ENCODE data around the gene PCYOX1L.
"Not testable (repeated sequence)": the region's sequence is repeated elsewhere in the genome, so short reads cannot be mapped to it uniquely, and the experiment has no call there.

PCYOX1L gene

DNA sequence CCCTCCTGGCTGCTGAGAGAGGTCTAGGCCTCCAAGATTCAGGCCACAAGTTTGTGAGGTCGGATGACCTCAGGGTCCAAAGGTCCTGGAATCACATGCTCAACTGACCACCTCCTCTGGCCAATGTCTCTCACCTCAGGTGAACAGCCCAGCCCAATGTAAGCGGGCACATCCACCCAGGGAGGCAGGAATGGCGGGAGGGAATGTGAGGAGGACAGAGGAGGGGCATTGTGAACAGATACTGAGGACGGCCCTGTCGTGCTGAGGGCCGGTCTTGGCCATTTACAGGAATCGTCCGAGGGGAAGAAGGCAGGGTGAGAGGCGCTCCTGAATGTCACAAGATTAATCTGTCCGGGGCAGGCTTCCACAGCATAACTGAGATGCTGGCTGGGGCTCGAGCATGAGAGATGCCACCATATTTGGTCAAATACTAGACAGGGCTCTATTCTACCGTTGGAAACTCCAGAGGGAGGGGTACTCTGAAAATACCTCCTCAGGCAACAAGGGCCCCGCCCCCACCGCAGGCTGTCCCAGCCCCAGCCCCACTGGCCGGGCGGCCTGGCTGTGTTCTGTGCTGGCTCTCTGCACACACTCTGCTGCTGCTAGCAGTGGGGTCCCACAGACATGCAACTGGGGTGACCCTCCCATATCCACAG is 22.7 kb downstream of the PCYOX1L start:
- no peak overlapping the region for H3K4me3 ChIP-seq (ENCODE audit: low read length)
- TF ChIP-seq ZNF274 (IDR thresholded peaks at IDR 0.05; ENCODE audit: low read depth, low read length) = no peak

GRCh38 chr5:149381261-149381985 is 23.6 kb downstream of the PCYOX1L start:
- H3K4me3 ChIP-seq (ENCODE audit: low read length) = no peak overlapping the region
- no peak for TF ChIP-seq ZNF274 (IDR thresholded peaks at IDR 0.05; ENCODE audit: low read depth, low read length)

DNA sequence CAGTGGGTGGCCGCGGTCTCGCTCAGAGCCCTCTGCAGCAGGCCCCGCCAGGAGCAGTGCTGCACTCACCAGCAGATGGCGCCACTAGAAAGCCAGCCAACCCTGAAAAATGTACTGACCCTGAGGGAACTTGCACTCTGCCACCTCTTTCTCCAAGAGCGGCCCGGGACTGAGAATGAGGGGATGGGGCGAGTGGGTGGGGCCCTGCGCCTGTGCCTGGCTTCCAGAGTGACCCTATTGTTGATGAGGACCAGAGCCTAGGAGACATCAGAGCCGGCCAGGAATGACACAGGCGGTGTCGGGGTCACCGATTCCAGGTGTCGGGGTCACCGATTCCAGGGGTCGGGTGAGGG is 24.1 kb downstream of the PCYOX1L start:
- no peak for TF ChIP-seq ZNF274 (IDR thresholded peaks at IDR 0.05; ENCODE audit: low read depth, low read length)
- no peak overlapping the region for H3K4me3 ChIP-seq (ENCODE audit: low read length)

GRCh38 chr5:149382517-149383220 is 24.8 kb downstream of the PCYOX1L start:
- H3K4me3 ChIP-seq (ENCODE audit: low read length) = no peak overlapping the region
- TF ChIP-seq ZNF274 (IDR thresholded peaks at IDR 0.05; ENCODE audit: low read depth, low read length) = no peak

DNA sequence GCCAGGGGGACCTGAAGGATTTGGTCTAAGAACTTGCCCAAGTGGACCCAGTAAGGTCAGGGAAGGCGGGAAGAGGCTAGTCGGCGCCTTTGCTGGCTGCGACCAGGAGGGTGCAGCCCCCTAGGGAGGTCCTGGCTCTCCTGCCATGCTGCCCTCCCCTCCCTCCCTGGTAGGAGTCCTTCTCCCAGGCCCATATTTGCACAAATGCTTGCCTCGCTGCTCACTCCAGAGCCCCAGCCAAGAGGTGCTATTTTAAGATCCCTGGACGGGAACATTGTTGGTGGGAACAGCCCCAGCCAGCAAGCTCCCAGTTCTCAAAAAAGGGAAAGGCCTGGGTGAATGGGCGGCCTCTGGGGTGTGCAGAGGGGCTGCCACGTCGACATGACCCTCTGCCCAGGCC is 25.6 kb downstream of the PCYOX1L start:
- H3K4me3 ChIP-seq (ENCODE audit: low read length) = no peak overlapping the region
- TF ChIP-seq ZNF274 (IDR thresholded peaks at IDR 0.05; ENCODE audit: low read depth, low read length) = no peak

GRCh38 chr5:149386166-149386565 is 28.3 kb downstream of the PCYOX1L start:
- H3K4me3 ChIP-seq (ENCODE audit: low read length) = no peak overlapping the region
- TF ChIP-seq ZNF274 (IDR thresholded peaks at IDR 0.05; ENCODE audit: low read depth, low read length) = no peak

- no peak for TF ChIP-seq ZNF274 (IDR thresholded peaks at IDR 0.05; ENCODE audit: low read depth, low read length)
- no peak overlapping the region for H3K4me3 ChIP-seq (ENCODE audit: low read length)
Observed at GRCh38 chr5:149387081-149387631, 29.3 kb downstream of the PCYOX1L start.

- TF ChIP-seq ZNF274 (IDR thresholded peaks at IDR 0.05; ENCODE audit: low read depth, low read length) = no peak
- no peak overlapping the region for H3K4me3 ChIP-seq (ENCODE audit: low read length)
Observed at GRCh38 chr5:149387982-149388381, 30.1 kb downstream of the PCYOX1L start.

GRCh38 chr5:149388498-149389190 is 30.8 kb downstream of the PCYOX1L start:
- TF ChIP-seq ZNF274 (IDR thresholded peaks at IDR 0.05; ENCODE audit: low read depth, low read length) = no peak
- H3K4me3 ChIP-seq (ENCODE audit: low read length) = no peak overlapping the region

DNA sequence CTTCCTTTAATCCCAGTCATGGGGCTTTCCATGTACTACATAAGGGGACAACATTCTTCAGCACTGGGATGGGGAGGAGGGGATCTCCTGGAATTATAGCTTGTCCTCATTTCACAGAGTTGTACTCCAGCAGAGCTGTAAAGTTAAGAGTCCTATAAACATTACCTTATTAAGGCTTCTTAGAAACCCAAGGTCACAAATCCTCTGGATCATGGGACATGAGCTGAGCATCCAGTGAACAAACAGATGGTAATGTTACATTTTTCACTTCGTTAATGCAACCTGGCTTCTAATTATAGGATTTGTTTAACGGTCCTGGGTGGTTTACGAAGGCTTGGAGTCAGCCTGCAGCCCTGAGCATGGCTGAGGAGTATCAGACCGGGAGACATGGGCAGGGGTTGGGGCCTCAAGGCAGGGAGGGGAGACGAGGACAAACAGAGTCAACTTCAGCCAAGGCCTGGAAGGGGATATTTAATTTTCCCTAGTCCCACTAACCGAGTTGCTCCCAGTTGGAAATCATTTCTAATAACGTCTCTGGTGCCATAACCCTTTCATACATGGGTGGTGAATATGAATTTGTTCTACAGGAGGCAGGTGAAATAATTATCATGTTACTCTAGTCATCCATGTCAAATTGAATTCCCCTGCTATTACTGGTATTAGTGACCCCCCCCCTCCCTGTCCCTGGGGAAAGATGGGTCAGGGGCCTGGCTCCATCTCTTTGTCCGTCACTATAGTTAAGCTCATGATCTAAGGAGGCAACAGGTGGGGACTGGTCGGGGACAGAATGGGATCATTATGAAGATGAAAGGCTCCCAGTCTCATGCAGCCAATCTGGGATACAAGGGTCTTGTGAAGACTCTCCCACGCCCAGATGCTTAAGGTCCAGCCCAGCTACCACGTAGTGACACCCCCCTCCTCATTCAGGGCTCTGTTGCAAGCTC is 32.0 kb downstream of the PCYOX1L start:
- TF ChIP-seq ZNF274 (IDR thresholded peaks at IDR 0.05; ENCODE audit: low read depth, low read length) = no peak
- H3K4me3 ChIP-seq (ENCODE audit: low read length) = no peak overlapping the region

DNA sequence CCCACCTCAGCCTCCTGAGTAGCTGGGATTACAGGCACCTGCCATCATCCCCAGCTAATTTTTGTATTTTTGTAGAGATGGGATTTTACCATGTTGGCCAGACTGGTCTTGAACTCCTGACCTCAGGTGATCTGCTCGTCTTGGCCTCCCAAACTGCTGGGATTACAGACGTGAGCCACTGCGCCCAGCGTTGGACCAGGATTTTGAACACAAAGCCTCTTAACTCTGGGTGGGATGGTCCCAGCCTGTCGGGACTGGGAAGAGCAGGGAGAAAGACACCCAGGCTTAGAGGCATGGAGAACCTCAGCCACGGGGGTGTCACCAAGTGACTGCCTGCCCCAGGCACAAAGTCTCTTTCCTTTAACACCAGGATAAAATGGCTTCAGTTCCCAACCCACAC is 33.2 kb downstream of the PCYOX1L start:
- not testable (repeated sequence) for H3K4me3 ChIP-seq (ENCODE audit: low read length)

GRCh38 chr5:149391524-149391923 is 33.7 kb downstream of the PCYOX1L start:
- H3K4me3 ChIP-seq (ENCODE audit: low read length) = no peak overlapping the region
- TF ChIP-seq ZNF274 (IDR thresholded peaks at IDR 0.05; ENCODE audit: low read depth, low read length) = no peak

- no peak overlapping the region for H3K4me3 ChIP-seq (ENCODE audit: low read length)
- TF ChIP-seq ZNF274 (IDR thresholded peaks at IDR 0.05; ENCODE audit: low read depth, low read length) = no peak
Observed at GRCh38 chr5:149392718-149393117, 34.9 kb downstream of the PCYOX1L start.

DNA sequence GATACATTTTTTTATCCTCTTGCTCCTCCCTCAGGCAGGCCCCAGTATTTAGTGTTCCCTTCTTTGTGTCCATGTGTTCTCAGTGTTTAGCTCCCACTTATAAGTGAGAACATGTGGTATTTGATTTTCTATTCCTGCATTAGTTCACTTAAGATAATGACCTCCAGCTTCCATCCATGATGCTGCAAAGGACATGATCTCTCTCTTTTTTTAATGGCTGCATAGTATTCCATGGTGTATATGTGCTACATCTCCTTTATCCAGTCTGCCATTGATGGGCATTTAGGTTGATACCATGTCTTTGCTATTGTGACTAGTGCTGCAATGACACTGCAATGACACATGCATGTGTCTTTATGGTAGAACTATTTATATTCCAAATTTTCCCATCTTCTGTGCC is 37.1 kb downstream of the PCYOX1L start:
- H3K4me3 ChIP-seq (ENCODE audit: low read length) = not testable (repeated sequence)

Data from GM08714 (cell line).